Esophagus muscularis mucosa (tissue), 4 donors: Measurements from ENCODE around the gene GOSR1. TPM values are rescaled to one million over a fixed set of nuclear protein-coding genes. Genes with fewer than 3 reads are reported as not detected.
A peak's percentile ranks its signal among the peaks of the same experiment; 100 is the strongest.

Experiments
- DNase-seq: peaks from one replicate; pipeline ENCODE4 v3.0.0-alpha.2; 2017; ENCODE audit errors: extremely low spot score
- H3K27ac ChIP-seq, 4 donors: fragments of 200-600 bp; sonication (generic); replicated peaks in 1 of 4; 1 replicate in 3 of 4; 2 replicates in 1 of 4; pipeline ENCODE4 v1.5.1; 2016 to 2019; ENCODE audit warnings: mild to moderate bottlenecking in 1 of 4
- H3K27me3 ChIP-seq, 4 donors: fragments of 200-600 bp; sonication (generic); one replicate each; pipeline versions ENCODE4 v1.5.1 to v1.6.0; 2016 to 2019
- H3K36me3 ChIP-seq, 4 donors: fragments of 200-600 bp; sonication (generic); one replicate each; pipeline ENCODE4 v1.5.1; 2016 to 2019
- H3K4me1 ChIP-seq, 4 donors: fragments of 200-600 bp; sonication (generic); one replicate each; pipeline ENCODE4 v1.5.1; 2016 to 2019
- H3K4me3 ChIP-seq, 4 donors: fragments of 200-600 bp; sonication (generic); 1 replicate in 2 of 4; 2 replicates in 2 of 4; pipeline ENCODE4 v1.5.1; 2016 to 2019; ENCODE audit warnings: mild to moderate bottlenecking in 4 of 4, moderate library complexity in 1 of 4
- H3K9me3 ChIP-seq, 4 donors: fragments of 200-600 bp; sonication (generic); 1 replicate in 3 of 4; 2 replicates in 1 of 4; pipeline ENCODE4 v1.5.1; 2016 to 2019
- EP300 ChIP-seq: sonication (generic); formaldehyde crosslinking; IDR thresholded peaks from one replicate; pipeline ENCODE4 v1.6.1; 2017; ENCODE audit warnings: antibody characterized with exemption
- POLR2A ChIP-seq: fragments of 450-650 bp; IDR thresholded peaks from one replicate; pipeline ENCODE4 v1.6.1; 2017; ENCODE audit warnings: antibody characterized with exemption, moderate library complexity, mild to moderate bottlenecking, low read depth
- POLR2AphosphoS5 ChIP-seq, 2 donors: sonication (generic); formaldehyde crosslinking; IDR thresholded peaks; one replicate each; pipeline ENCODE4 v1.6.1; 2017; ENCODE audit warnings: antibody characterized with exemption in 2 of 2
- WGBS: methylation state at CpG from one replicate; pipeline ENCODE4 v1.1.5; 2018; 5-methylcytosine and 5-hydroxymethylcytosine counted together
- intact Hi-C: fragments of 100-400 bp; cut with DNase I; formaldehyde crosslinking; loops from one replicate; pipeline ENCODE4 v1.15.1; 2023
- total RNA-seq, 4 donors: library from RNA; depleted of rRNA; stranded (reverse); fragments of >200 nt; gene quantifications; one replicate each; pipeline versions ENCODE4 v1.1.0 to v1.2.1, GENCODE V29; 2016
- TF ChIP-seq, protein P1 (sequence below), 3 experiments: fragments of 200-600 bp in 2 of 3; fragments of 450-650 bp in 1 of 3; sonication (generic) in 2 of 3; IDR thresholded peaks; one replicate each; pipeline ENCODE4 v1.5.1; 2017 to 2019; ENCODE audit warnings: antibody characterized with exemption in 3 of 3, mild to moderate bottlenecking in 2 of 3, moderate library complexity in 1 of 3

The GOSR1 gene
- total RNA-seq, 4 donors from 2014 or later = 28.3 to 49.5 (median 34.2) TPM

DNA sequence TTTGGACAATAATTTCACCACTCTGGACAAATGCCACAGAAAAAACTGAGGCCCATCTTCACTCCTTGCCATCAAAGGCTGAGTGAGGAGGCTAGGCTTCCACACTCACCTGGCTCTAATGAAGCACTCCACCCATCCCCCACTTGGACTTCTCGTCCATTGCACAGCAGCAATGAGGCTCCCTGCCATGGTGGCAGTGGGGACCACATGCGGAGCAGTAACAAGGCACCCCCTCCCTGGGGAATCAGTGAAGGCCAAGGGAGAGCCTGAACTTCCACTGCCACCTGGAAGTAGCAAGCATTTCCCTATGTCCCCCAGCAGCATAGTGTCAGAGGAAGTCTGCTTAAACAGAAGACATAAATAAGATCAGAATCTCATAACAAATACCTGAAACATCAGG is 2.0 kb upstream of the GOSR1 start:
- Histone ChIP-seq H3K27me3 (no peaks in the 10 kb centered on the region), H3K9me3 (no peaks in the 10 kb centered on the region), H3K36me3 (peaks cover 6 to 14% (median 8%) of the 10 kb centered on the region in 4 donors), H3K4me1 (peaks cover 20 to 43% (median 34%) of the 10 kb centered on the region in 4 donors), H3K27ac (no peak overlapping the region), H3K4me3 (no peak overlapping the region)
- intact Hi-C loops = loop anchor here (10.0 kb wide), 2 partner anchors 130 to 240 kb away; no protein-coding TSS in a partner anchor
- TF ChIP-seq EP300 (no peak), POLR2A (no peak), POLR2AphosphoS5 (IDR thresholded peaks at IDR 0.05) (no peak)
- TF ChIP-seq, protein P1, sequence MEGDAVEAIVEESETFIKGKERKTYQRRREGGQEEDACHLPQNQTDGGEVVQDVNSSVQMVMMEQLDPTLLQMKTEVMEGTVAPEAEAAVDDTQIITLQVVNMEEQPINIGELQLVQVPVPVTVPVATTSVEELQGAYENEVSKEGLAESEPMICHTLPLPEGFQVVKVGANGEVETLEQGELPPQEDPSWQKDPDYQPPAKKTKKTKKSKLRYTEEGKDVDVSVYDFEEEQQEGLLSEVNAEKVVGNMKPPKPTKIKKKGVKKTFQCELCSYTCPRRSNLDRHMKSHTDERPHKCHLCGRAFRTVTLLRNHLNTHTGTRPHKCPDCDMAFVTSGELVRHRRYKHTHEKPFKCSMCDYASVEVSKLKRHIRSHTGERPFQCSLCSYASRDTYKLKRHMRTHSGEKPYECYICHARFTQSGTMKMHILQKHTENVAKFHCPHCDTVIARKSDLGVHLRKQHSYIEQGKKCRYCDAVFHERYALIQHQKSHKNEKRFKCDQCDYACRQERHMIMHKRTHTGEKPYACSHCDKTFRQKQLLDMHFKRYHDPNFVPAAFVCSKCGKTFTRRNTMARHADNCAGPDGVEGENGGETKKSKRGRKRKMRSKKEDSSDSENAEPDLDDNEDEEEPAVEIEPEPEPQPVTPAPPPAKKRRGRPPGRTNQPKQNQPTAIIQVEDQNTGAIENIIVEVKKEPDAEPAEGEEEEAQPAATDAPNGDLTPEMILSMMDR (IDR thresholded peaks at IDR 0.05) = no peak
- no peak for DNase-seq
- WGBS = 90% methylated on average over 2 of the region's 2 CpGs

DNA sequence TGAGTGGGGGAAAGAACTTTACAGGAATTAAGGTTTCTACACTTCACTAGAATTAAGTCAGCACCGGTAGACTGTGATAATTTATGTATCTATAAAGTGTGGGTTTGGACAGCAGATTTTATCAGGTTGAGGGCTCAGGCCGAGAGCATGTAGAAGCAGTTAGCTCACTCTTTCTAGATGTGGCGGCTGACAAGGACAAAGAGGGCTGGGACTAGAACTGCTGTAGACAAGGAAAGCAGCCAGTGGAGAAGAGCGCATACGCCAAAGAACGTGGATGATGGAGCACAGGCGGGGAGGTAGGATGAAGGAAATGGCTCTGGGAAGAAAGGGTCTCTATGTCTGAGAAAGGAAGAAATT is 504 bp upstream of the GOSR1 start:
- peak overlapping the region; percentile 90 to 97 (median 94) for H3K4me3 ChIP-seq
- DNase-seq = no peak
- TF ChIP-seq EP300 (no peak), POLR2A (no peak), POLR2AphosphoS5 (IDR thresholded peaks at IDR 0.05) (no peak)
- TF ChIP-seq, protein P1 (IDR thresholded peaks at IDR 0.05) = no peak
- WGBS = 11% methylated on average over 7 of the region's 7 CpGs
- H3K27me3 ChIP-seq = no peaks in the 10 kb centered on the region
- intact Hi-C loops = loop anchor here (10.0 kb wide), 2 partner anchors 132 to 238 kb away; no protein-coding TSS in a partner anchor
- H3K36me3 ChIP-seq = peaks cover 10 to 29% (median 22%) of the 10 kb centered on the region in 4 donors
- peaks cover 20 to 48% (median 37%) of the 10 kb centered on the region in 4 donors for H3K4me1 ChIP-seq
- H3K27ac ChIP-seq = peak overlapping the region; percentile 92 to 96 (median 96)
- H3K9me3 ChIP-seq = no peaks in the 10 kb centered on the region

DNA sequence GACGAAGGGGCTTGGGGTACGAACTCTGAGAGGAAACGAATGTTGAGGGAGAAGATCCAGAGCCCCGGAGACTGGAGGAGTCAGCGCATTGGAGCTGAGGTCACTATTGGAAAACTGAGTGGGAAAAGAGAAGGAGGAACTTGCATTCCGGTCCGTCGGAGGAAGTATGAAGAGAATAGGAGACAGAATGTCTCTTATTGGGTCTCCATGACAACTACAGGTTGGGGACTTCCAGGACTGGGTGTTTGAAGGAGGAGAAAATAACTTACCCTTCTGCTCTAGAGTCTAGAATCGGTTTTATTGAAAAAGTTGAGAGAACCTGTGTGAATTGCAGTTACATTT is 537 bp downstream of the GOSR1 start:
- H3K36me3 ChIP-seq = peaks cover 10 to 39% (median 28%) of the 10 kb centered on the region in 4 donors
- intact Hi-C loops = loop anchor here (10.0 kb wide), 2 partner anchors 133 to 237 kb away; no protein-coding TSS in a partner anchor
- no peaks in the 10 kb centered on the region for H3K9me3 ChIP-seq
- H3K27me3 ChIP-seq = no peaks in the 10 kb centered on the region
- TF ChIP-seq EP300 (no peak), POLR2A (no peak), POLR2AphosphoS5 (IDR thresholded peaks at IDR 0.05) (no peak)
- TF ChIP-seq, protein P1 (IDR thresholded peaks at IDR 0.05) = no peak
- peaks cover 24 to 40% (median 32%) of the 10 kb centered on the region in 4 donors for H3K4me1 ChIP-seq
- H3K27ac ChIP-seq = peak overlapping the region; percentile 92 to 96 (median 96)
- DNase-seq = no peak
- WGBS = 1% methylated on average over 9 of the region's 9 CpGs
- peak overlapping the region; percentile 90 to 97 (median 94) for H3K4me3 ChIP-seq

DNA sequence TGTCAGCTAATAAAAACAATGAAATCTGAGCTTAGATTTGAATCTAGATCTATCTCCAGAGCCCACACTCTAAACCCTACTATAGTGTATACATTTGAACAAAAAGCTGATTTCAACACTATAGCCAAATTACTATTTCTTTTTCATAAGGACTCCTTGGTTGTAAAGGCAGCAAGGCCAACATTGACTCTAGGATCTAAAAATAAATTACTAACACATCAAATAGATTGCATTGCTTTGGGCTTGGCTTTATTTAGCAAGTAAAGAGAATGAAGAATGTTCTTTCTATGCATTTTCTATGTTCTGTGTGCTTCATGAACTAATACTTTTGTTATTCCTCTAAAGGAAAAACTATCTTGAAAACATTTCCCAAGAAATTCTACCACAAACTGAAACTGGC is 5.3 kb downstream of the GOSR1 start:
- Histone ChIP-seq H3K9me3 (no peaks in the 10 kb centered on the region), H3K36me3 (peaks cover 34 to 87% (median 70%) of the 10 kb centered on the region in 4 donors)

More for the DNA sequence above, 5.3 kb downstream of the GOSR1 start:
- intact Hi-C loops = no loop called here
- H3K4me3 ChIP-seq = no peak overlapping the region
- H3K4me1 ChIP-seq = peaks cover 15 to 30% (median 24%) of the 10 kb centered on the region in 4 donors
- DNase-seq = no peak
- H3K27me3 ChIP-seq = no peaks in the 10 kb centered on the region
- no peak for TF ChIP-seq POLR2A
- no peak for TF ChIP-seq POLR2AphosphoS5 (IDR thresholded peaks at IDR 0.05)
- TF ChIP-seq, protein P1 (IDR thresholded peaks at IDR 0.05) = no peak
- no peak for TF ChIP-seq EP300
- no peak overlapping the region for H3K27ac ChIP-seq
